Left renal cortex interstitium (tissue), 4 donors: ENCODE measurements around the gene CARD14. TPM values are rescaled to one million over a fixed set of nuclear protein-coding genes. Genes with fewer than 3 reads are reported as not detected.
"Not testable (repeated sequence)": the region's sequence is repeated elsewhere in the genome, so short reads cannot be mapped to it uniquely, and the experiment has no call there.

Experiments used
- DNase-seq, 4 donors: peaks; one replicate each; pipeline ENCODE4 v3.0.0-alpha.2; 2013; ENCODE audit warnings: low read depth in 4 of 4, low spot score in 2 of 4, missing footprints in 1 of 4
- polyA plus RNA-seq, 4 donors: library from polyadenylated mRNA; unstranded; fragments of 120-200 nt; gene quantifications; one replicate each; pipeline ENCODE4 v1.2.1, GENCODE V29; 2013; ENCODE audit not compliant: insufficient read length in 4 of 4

Gene CARD14
- polyA plus RNA-seq, 4 donors: 0.56 to 3.0 (median 2.3) TPM

- no peak for DNase-seq
Observed at GRCh38 chr17:80182845-80183223, 13.0 kb downstream of the CARD14 start.

GRCh38 chr17:80183581-80184422 is 14.0 kb downstream of the CARD14 start:
- DNase-seq: no peak

GRCh38 chr17:80184423-80184714 is 14.5 kb downstream of the CARD14 start:
- DNase-seq: no peak

- no peak for DNase-seq
Observed at GRCh38 chr17:80185968-80186367, 16.1 kb downstream of the CARD14 start.

- no peak for DNase-seq
Observed at GRCh38 chr17:80187090-80187489, 17.3 kb downstream of the CARD14 start.

- DNase-seq: no peak
Observed at GRCh38 chr17:80187515-80187941, 17.7 kb downstream of the CARD14 start.

- DNase-seq: no peak
Observed at GRCh38 chr17:80189611-80190010, 19.8 kb downstream of the CARD14 start.

GRCh38 chr17:80190716-80191115 is 20.9 kb downstream of the CARD14 start:
- no peak for DNase-seq

- DNase-seq: no peak
Observed at GRCh38 chr17:80191192-80191591, 21.4 kb downstream of the CARD14 start.

- DNase-seq: no peak
Observed at GRCh38 chr17:80191865-80192661, 22.2 kb downstream of the CARD14 start.

- DNase-seq: no peak
Observed at GRCh38 chr17:80195141-80195540, 25.3 kb downstream of the CARD14 start.

- no peak for DNase-seq
Observed at GRCh38 chr17:80195671-80196529, 26.1 kb downstream of the CARD14 start.

- DNase-seq: no peak
Observed at GRCh38 chr17:80196652-80197051, 26.8 kb downstream of the CARD14 start.

- no peak for DNase-seq
Observed at GRCh38 chr17:80198144-80198661, 28.4 kb downstream of the CARD14 start.

- DNase-seq: not testable (repeated sequence)
Observed at GRCh38 chr17:80199295-80199694, 29.5 kb downstream of the CARD14 start.

- DNase-seq: no peak
Observed at GRCh38 chr17:80201446-80201845, 31.6 kb downstream of the CARD14 start.

- DNase-seq: no peak
Observed at GRCh38 chr17:80202197-80202596, 32.4 kb downstream of the CARD14 start.

- no peak for DNase-seq
Observed at GRCh38 chr17:80203471-80203963, 33.7 kb downstream of the CARD14 start.

- DNase-seq: no peak
Observed at GRCh38 chr17:80204626-80205468, 35.0 kb downstream of the CARD14 start.

GRCh38 chr17:80205811-80206210 is 36.0 kb downstream of the CARD14 start:
- no peak for DNase-seq
